A673 (cell line): ENCODE measurements around the gene KRT1.

Experiments
- CTCF ChIP-seq: fragments of 300-800, 200-600 bp; sonication (generic); conservative IDR thresholded peaks from 2 replicates; pipeline ENCODE4 v1.5.1; 2017; ENCODE audit warnings: low read depth, mild to moderate bottlenecking, antibody characterized with exemption, low read length, moderate library complexity, mixed read lengths
- EZH2 ChIP-seq: fragments of 200-600 bp; sonication (generic); IDR thresholded peaks from 2 replicates; pipeline ENCODE4 v1.6.1; 2017; ENCODE audit warnings: borderline replicate concordance, low read depth, mild to moderate bottlenecking, mixed read lengths, antibody characterized with exemption, low read length; ENCODE audit not compliant: poor library complexity, severe bottlenecking

- no peak for TF ChIP-seq CTCF
- no peak for TF ChIP-seq EZH2
These were observed 5.2 kb upstream of the KRT1 start for GRCh38 chr12:52685406-52685890.
